ENCODE measurements around the gene CANT1. TPM values are rescaled to one million over a fixed set of nuclear protein-coding genes. Genes with fewer than 3 reads are reported as not detected.

Gene CANT1
- total RNA-seq, 1 donor from 2014 or later, result 53.7 TPM

GRCh38 chr17:79043191-79043930 lies 33.8 kb upstream of the CANT1 start:
- DNase-seq (ENCODE audit: low spot score), result no peak

DNA sequence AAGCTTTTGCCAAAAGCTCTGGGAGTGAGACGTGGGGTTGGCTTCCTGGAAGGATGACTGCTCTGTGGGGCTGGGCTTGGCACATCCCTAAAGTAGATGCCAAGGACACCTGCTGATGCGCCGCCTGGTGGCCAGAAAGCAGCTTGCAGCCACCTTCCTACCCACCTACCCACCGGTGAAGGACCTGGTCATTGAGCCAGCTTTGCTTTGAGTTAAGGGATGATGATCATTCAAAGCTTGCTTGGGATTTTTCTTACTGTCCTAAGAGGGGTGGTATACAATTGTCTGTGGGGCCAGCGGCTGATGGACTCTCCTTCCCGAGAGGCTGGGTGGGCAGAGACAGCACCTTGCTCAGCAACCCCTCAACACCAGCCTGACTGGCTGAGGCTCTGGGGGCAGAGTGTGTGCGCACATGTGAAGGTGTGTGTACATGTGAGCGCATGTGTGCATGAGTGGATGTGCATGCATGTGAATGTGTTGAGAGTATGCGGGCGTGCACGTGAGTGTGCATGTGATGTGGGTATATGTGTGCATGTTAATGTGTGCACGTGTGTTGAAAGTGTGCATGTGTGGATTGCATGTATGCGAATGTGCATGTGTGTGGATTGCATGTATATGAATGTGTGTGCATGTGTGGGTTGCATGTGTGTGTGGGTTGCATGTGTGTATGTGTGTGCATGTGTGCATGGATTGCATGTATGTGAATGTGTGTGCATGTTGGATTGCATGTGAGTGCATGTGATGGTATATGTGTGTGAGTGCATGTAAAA lies 33.0 kb upstream of the CANT1 start:
- no peak for DNase-seq (ENCODE audit: low spot score)

GRCh38 chr17:79041723-79042420 lies 32.3 kb upstream of the CANT1 start:
- DNase-seq (ENCODE audit: low spot score), result no peak

- DNase-seq (ENCODE audit: low spot score), result no peak
Observed at GRCh38 chr17:79041041-79041570, 31.5 kb upstream of the CANT1 start.

DNA sequence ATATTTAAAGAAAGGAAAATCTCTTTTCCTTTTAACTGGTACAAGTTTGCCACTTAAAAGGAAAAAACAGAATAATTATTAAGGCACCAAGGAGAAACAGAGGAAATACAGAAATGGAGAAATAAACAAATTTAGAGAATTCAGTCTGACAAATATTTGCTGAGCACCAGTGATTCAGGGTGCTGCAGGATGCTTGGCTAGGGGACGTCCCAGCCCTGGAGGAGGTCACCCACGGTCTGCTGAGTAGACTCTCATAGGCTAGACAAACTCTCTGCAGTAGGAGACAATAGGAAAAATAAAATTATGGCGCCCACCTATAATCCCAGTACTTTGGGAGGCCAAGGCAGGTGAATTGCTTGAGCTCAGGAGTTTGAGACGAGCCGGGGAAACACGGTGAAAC lies 30.3 kb upstream of the CANT1 start:
- DNase-seq (ENCODE audit: low spot score), result no peak

- DNase-seq (ENCODE audit: low spot score), result no peak
Observed at GRCh38 chr17:79039171-79039570, 29.6 kb upstream of the CANT1 start.

GRCh38 chr17:79038545-79039135 lies 29.1 kb upstream of the CANT1 start:
- DNase-seq (ENCODE audit: low spot score), result no peak

GRCh38 chr17:79036596-79036995 lies 27.0 kb upstream of the CANT1 start:
- no peak for DNase-seq (ENCODE audit: low spot score)

DNA sequence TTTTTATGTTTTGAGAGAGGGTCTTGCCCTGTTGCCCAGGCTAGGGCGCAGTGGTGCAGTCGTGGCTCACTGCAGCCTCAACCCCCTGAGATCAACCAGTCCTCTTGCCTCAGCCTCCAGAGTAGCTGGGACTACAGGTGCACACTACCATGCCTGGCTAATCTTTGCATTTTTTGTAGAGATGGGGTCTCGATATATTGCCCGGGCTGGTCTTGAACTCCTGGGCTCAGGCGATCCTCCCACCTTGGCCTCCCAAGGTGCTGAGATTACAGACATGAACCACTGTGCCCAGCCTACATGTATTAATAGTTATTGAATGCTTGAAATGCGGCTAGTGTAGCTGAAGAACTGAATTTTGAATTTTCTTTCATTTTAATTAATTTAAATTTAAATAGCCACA lies 26.6 kb upstream of the CANT1 start:
- DNase-seq (ENCODE audit: low spot score), result no peak

GRCh38 chr17:79035686-79036085 lies 26.1 kb upstream of the CANT1 start:
- no peak for DNase-seq (ENCODE audit: low spot score)

DNA sequence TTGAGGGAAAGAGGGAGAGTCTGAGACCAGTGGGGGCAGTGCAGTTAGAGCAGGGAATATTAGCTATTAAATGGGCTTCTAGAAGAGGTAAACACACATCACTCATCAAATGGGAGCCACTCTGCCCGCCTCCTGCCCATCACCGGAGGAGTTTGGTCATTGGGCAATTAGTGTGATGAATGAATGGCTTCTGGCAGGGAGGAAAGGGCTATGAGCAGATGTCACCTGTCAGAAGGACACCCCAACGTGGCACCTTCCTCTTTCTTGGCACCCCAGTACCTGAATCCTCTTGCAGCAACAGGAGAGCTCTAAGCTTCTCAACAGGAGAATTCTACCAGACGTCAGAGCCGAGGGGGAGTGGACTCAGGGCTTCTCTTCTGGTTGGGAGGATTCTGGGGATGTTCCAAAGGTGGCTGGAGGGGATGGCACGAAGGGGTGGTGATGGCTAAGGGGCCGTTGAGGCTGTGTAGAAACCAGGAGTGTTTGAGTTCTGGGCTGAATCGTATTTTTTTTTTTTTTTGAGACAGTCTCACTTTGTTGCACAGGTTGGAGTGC lies 25.4 kb upstream of the CANT1 start:
- no peak for DNase-seq (ENCODE audit: low spot score)

DNA sequence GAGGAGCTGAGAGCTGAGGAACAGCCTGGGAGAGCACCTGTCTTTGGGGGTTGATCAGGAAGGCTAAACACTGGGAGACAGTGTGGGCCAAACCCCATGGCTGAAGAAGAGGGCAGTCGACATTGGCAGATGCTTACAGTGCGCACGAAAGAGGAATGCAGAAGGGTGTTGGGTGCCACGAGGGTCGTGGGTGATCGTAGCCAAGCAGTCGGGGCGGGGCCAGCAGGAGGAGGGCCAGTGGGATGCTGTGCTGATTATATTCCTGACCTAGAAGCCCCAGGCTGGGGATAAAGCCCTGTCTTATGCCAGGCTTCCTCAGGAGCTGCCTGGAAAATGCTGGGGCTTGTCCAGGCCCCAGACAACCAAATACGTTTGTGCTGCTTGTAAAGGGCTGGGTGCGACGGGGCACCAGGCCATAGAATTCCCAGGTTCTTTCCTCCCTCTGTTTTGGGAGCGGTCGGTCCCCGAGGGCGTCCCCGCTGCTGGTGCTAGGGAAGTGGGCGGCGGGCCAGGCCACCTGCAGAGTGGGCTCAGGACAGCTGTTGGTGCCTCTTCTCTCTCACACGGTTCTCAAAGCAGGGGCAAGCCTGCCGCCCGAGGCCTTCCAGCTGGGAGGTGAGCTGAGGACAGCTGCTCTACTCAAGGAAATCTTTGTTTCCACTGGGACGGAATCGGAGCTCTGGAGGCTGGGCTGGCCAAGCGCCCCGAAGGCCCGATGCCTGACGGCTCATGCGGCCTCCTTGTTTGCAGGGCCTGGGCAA lies 24.4 kb upstream of the CANT1 start:
- no peak for DNase-seq (ENCODE audit: low spot score)

GRCh38 chr17:79033046-79033616 lies 23.6 kb upstream of the CANT1 start:
- peak; percentile 24 for DNase-seq (ENCODE audit: low spot score)

DNA sequence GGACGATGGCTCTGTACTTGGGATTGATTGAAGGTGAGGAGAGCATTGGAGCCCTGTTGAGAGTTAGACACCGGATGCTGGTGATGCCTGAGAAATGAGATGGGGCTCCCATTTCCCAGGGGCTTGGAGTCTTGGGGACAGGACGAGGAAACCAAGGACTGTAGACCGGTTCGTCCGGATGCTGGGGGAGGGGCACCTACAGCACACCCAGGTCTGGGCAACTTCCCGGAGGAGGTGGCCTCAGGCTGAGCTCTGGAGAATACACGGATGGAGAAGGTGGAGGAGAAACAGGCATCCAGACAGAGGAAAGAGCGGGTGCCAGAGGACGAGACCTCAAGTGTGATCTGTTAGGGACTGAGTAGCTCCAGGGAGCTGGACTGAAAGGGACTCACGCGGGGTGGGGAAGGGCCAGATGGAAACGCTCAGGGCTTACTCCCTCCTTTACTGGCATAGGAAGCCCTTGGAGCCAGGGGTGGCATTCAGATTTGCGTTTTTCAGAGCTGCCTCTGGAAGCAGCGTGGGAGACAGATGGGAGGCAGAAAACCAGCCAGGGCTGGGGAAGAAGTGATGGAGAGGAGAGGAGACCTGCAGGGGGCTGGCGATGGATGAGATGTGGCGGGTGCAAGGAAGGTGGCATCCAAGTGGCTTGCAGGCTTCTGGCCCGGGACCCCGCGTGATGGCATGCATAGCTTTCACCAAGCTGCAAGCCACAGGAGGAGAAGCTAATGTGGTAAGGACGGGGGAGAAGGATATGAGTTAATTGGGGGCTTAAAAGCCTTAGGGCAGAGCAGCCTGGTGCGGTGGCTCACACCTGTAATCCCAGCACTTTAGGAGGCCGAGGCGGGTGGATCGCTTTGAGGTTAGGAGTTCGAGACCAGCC lies 22.7 kb upstream of the CANT1 start:
- DNase-seq (ENCODE audit: low spot score), result peak; percentile 39

- DNase-seq (ENCODE audit: low spot score), result peak; percentile 10
Observed at GRCh38 chr17:79030636-79031035, 21.1 kb upstream of the CANT1 start.

DNA sequence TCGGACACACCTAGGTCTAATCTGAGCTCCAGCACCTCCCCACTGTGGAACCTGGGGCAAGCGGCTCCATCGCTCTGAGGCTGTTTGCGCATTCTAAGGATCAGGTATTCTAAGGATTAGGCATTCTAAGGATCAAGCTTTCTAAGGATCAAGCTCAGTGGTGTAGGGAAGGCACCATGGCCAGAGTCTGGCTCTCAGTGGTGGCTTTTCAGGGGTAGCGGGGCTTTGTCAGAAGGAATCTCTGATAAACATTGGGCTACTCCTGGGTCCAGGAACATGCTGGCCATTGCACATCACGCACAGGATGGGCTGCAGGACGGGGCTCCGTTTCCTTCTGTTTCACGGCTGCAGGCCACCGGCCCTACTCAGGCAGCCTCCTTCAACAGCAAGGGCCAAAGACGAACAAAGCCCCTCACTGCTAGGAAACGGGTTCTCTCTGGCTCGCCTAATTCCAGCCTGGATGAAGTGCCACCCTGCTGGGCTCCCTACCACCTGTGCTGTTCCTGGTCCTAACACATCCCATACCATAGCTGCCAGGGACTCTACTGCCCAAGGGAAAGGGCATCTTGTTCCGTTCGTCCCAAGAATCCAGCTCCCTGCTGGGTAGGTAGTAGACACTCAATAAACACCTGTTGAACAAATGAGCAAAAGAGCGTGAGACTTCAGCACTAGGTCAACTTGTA lies 19.9 kb upstream of the CANT1 start:
- DNase-seq (ENCODE audit: low spot score), result peak; percentile 30

DNA sequence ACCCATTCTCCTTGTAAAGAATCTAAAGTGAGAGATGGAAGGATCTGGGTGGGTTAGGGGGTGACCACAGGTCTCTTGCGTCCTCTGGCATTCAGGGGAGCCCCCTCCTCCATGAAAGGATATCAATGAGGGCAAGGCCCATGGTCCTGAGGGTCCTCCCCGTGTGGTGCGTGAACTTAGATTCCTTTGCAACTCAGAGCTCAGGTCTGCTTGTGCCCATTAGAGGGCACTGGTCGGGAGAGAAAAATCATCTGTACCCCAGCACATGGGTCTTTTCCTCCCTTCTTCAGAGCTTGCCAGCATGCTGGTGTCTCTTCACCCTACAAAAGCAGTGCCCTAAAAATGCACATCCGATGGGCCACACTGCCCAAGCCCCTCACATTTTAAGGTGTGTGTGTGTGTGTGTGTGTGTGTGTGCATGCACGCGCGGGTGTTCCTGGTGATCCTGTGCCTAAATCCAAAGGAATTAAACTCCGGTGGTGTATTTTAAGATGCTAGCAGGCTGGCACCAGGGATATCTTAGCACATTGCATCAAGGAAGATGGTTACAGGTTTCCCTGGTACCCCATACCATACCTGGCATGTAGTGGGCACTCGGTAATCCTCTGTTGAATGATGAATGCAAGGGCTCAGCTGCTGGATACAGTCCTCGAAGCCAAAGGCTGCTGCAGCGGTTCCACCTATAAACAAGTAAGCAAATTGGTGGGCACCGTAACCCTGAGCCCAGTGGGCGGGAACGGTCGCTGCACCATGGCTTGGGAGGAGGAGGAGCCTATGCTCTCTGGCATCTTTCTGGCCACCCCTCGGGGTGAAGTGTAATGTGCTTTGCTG lies 19.1 kb upstream of the CANT1 start:
- peak; percentile 39 for DNase-seq (ENCODE audit: low spot score)

DNA sequence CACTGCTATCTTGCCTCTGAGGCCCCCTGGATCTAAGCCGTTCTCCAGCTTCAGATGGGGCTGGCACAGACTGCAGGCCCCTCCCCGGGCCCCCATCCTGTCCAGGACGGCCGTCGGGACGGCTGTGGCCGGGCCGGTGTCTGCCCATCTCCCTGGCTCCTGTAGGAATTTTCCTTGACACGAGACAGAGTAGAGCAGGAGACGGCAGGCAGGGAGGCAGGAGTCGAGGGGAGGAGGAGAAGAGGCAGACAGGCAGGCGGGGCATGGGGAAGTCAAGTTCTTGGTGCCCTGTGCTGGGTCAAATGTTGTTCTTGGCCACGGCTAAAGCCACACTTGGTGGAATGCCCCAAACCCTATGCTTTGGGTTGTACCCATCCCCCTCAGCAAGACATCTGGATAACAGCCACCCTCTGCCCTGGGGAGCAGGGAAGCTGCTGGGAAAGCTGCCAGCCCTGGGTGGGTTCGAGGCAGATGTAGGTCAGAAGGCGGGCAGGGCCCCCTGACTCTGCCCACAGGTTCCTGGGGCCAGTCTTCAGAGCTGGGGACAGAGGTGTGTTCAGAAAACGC lies 18.4 kb upstream of the CANT1 start:
- DNase-seq (ENCODE audit: low spot score), result no peak

Data from ureter (tissue), 1 donor.